ENCODE data around the gene KRTAP24-1. TPM values are rescaled to one million over a fixed set of nuclear protein-coding genes. Genes with fewer than 3 reads are reported as not detected.

KRTAP24-1 gene
- total and polyA plus RNA-seq, 7 donors = not detected

GRCh38 chr21:30256100-30256499 lies 26.6 kb downstream of the KRTAP24-1 start:
- 26 to 82% methylated on average over 4 of the region's 4 CpGs for WGBS, 2 donors
- intact Hi-C loops (cut with DNase I) = no loop called here
- no peaks in the 10 kb centered on the region for H3K4me1 ChIP-seq
- TF ChIP-seq EP300 (IDR thresholded peaks at IDR 0.05) = no peak
- TF ChIP-seq POLR2A (IDR thresholded peaks at IDR 0.05) = no peak
- no peak for TF ChIP-seq CTCF (IDR thresholded peaks at IDR 0.05)
- TF ChIP-seq POLR2AphosphoS5 (IDR thresholded peaks at IDR 0.05) = no peak
- no peak for DNase-seq
- H3K36me3 ChIP-seq = no peaks in the 10 kb centered on the region
- H3K9me3 ChIP-seq = no peaks in the 10 kb centered on the region
- H3K27ac ChIP-seq = no peak overlapping the region
- H3K27me3 ChIP-seq = no peaks in the 10 kb centered on the region
- H3K4me3 ChIP-seq = no peak overlapping the region

DNA sequence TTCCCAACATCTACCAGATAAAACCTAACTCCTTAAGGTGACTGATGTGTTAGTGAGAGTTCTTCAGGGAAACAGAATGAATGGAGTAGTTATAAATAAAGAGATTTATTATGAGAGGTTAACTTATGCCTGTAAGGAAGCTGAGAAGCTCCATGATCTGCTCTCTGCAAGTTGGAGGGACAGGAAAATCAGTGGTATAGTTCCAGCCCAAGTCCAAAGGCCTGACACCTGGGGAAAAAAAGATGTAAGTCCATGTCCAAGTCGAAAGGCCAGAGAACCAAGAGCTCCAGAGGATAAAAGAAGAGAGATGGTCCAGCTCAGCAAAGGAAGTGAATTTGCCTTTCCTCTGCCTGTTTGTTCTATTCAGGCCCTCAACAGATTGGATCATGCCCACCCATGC lies 27.1 kb downstream of the KRTAP24-1 start:
- WGBS, 2 donors = 34 to 81% methylated on average over 1 of the region's 1 CpG
- no peak for DNase-seq
- Histone ChIP-seq H3K4me3 (no peak overlapping the region), H3K4me1 (no peaks in the 10 kb centered on the region), H3K36me3 (no peaks in the 10 kb centered on the region), H3K9me3 (no peaks in the 10 kb centered on the region), H3K27ac (no peak overlapping the region), H3K27me3 (no peaks in the 10 kb centered on the region)
- intact Hi-C loops (cut with DNase I) = no loop called here
- TF ChIP-seq EP300 (IDR thresholded peaks at IDR 0.05) = no peak
- no peak for TF ChIP-seq POLR2AphosphoS5 (IDR thresholded peaks at IDR 0.05)
- TF ChIP-seq POLR2A (IDR thresholded peaks at IDR 0.05) = no peak
- TF ChIP-seq CTCF (IDR thresholded peaks at IDR 0.05) = no peak

- no peak overlapping the region for H3K27ac ChIP-seq
- no peak overlapping the region for H3K4me3 ChIP-seq
- 87 to 93% methylated on average over 1 of the region's 1 CpG for WGBS, 2 donors
- no peaks in the 10 kb centered on the region for H3K9me3 ChIP-seq
- TF ChIP-seq CTCF (IDR thresholded peaks at IDR 0.05) (no peak), EP300 (IDR thresholded peaks at IDR 0.05) (no peak), POLR2AphosphoS5 (IDR thresholded peaks at IDR 0.05) (no peak), POLR2A (IDR thresholded peaks at IDR 0.05) (no peak)
- no peaks in the 10 kb centered on the region for H3K4me1 ChIP-seq
- no peaks in the 10 kb centered on the region for H3K27me3 ChIP-seq
- H3K36me3 ChIP-seq = no peaks in the 10 kb centered on the region
- intact Hi-C loops (cut with DNase I) = no loop called here
- no peak for DNase-seq
Measured at GRCh38 chr21:30251781-30252180, 31.0 kb downstream of the KRTAP24-1 start.

DNA sequence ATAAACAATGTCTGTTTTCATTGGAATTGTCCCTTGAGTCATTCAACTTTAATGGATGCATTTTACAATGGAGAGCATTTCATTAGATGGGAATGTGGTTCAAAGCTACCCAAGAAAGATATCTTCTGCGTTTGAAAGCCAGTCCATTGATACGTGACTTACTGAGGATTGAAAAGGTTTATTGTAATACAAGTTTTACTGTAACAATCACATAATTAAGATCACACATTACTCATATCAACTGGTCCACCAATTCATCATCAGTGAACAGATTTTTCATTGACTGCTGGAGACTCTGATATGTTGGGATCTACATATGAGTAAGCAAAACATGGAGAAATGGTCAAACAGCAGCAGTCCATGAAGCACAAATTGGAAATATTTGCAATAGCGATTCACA lies 32.8 kb downstream of the KRTAP24-1 start:
- intact Hi-C loops (cut with DNase I) = no loop called here
- DNase-seq = no peak
- no peak for TF ChIP-seq POLR2AphosphoS5 (IDR thresholded peaks at IDR 0.05)
- TF ChIP-seq EP300 (IDR thresholded peaks at IDR 0.05) = no peak
- TF ChIP-seq POLR2A (IDR thresholded peaks at IDR 0.05) = no peak
- no peak for TF ChIP-seq CTCF (IDR thresholded peaks at IDR 0.05)
- Histone ChIP-seq H3K4me3 (no peak overlapping the region), H3K27ac (no peak overlapping the region), H3K9me3 (no peaks in the 10 kb centered on the region), H3K36me3 (no peaks in the 10 kb centered on the region), H3K4me1 (no peaks in the 10 kb centered on the region), H3K27me3 (no peaks in the 10 kb centered on the region)
- 72 to 88% methylated on average over 3 of the region's 3 CpGs for WGBS, 2 donors

GRCh38 chr21:30248844-30249243 lies 33.9 kb downstream of the KRTAP24-1 start:
- no peaks in the 10 kb centered on the region for H3K4me1 ChIP-seq
- WGBS, 2 donors = 85 to 93% methylated on average over 9 of the region's 9 CpGs
- no peaks in the 10 kb centered on the region for H3K36me3 ChIP-seq
- intact Hi-C loops (cut with DNase I) = no loop called here
- TF ChIP-seq POLR2A (IDR thresholded peaks at IDR 0.05) (no peak), EP300 (IDR thresholded peaks at IDR 0.05) (no peak), POLR2AphosphoS5 (IDR thresholded peaks at IDR 0.05) (no peak), CTCF (IDR thresholded peaks at IDR 0.05) (no peak)
- no peak overlapping the region for H3K4me3 ChIP-seq
- no peak overlapping the region for H3K27ac ChIP-seq
- no peaks in the 10 kb centered on the region for H3K27me3 ChIP-seq
- no peak for DNase-seq
- no peaks in the 10 kb centered on the region for H3K9me3 ChIP-seq
